K562 (cell line): ENCODE data around the gene MARK4. TPM values are rescaled to one million over a fixed set of nuclear protein-coding genes. Genes with fewer than 3 reads are reported as not detected.

Experiments used
- CHCHD3 ChIP-seq: fragments of 250-450 bp; sonication (Bioruptor Pico); IDR thresholded peaks from 2 replicates; pipeline ENCODE4 v2.1.2; 2022; ENCODE audit warnings: mild to moderate bottlenecking
- GABPA ChIP-seq: fragments of 200-800 bp; sonication (Bioruptor generic); conservative IDR thresholded peaks from 2 replicates; pipeline ENCODE4 v1.6.1; 2016; ENCODE audit warnings: low read depth, missing genetic modification characterization, missing compliant biosample characterization
- HIVEP1 ChIP-seq: fragments of 250-450 bp; sonication (Bioruptor Pico); IDR thresholded peaks from 2 replicates; pipeline ENCODE4 v1.4.0; 2020; ENCODE audit warnings: mild to moderate bottlenecking
- NFATC3 ChIP-seq: fragments of 450-650 bp; IDR thresholded peaks from 2 replicates; pipeline ENCODE4 v1.6.1; 2017; ENCODE audit warnings: mild to moderate bottlenecking
- NR2C1 ChIP-seq, 2 experiments: fragments of 450-650 bp; IDR thresholded peaks; 2 replicates each; pipeline ENCODE4 v1.6.1; 2017; ENCODE audit warnings: mild to moderate bottlenecking in 2 of 2, antibody characterized with exemption in 1 of 2, inconsistent platforms in 1 of 2, missing compliant biosample characterization in 1 of 2, missing genetic modification characterization in 1 of 2
- ZNF121 ChIP-seq: sonication (generic); formaldehyde crosslinking; conservative IDR thresholded peaks from 2 replicates; pipeline ENCODE4 v1.8.0; 2022; ENCODE audit warnings: missing genetic modification reagents
- ZNF384 ChIP-seq: IDR thresholded peaks from 2 replicates; pipeline ENCODE4 v1.6.1; 2012; ENCODE audit warnings: low read depth, low read length, improper control_type of control experiment
- ZNF830 ChIP-seq: fragments of 250-450 bp; sonication (Bioruptor Pico); IDR thresholded peaks from 2 replicates; pipeline ENCODE4 v1.5.0; 2021; ENCODE audit warnings: mild to moderate bottlenecking
- polyA plus RNA-seq, 8 experiments: library from polyadenylated mRNA; depleted of rRNA in 4 of 8; stranded (reverse) in 5 of 8; unstranded in 3 of 8; fragments of >200 nt; fragmentation: Nextera tagmentation in 2 of 8; fragmentation: Illumina TruSeq in 1 of 8; extraction: Ambion mirVana in 2 of 8; extraction: Trizol in 1 of 8; gene quantifications; 2 replicates each; pipeline versions ENCODE4 v1.2.1 to v1.2.3, GENCODE V29; 2011 to 2014; ENCODE audit warnings: inconsistent platforms in 1 of 8, missing spikeins in 1 of 8
- total RNA-seq, 7 experiments: library from RNA; depleted of rRNA in 6 of 7; stranded (reverse); fragments of >200 nt in 6 of 7; fragmentation: Illumina TruSeq in 2 of 7; extraction: Trizol in 2 of 7; gene quantifications; 2 replicates each; pipeline versions ENCODE4 v1.2.1 to v1.2.3, GENCODE V29; 2011 to 2021; ENCODE audit warnings: low replicate concordance in 1 of 7
- TF ChIP-seq, protein P1 (sequence below): fragments of 450-650 bp; formaldehyde crosslinking; IDR thresholded peaks from 2 replicates; pipeline ENCODE4 v1.4.0; 2022; ENCODE audit warnings: missing genetic modification characterization
- TF ChIP-seq, protein P2 (sequence below): fragments of 450-650 bp; IDR thresholded peaks from 2 replicates; pipeline ENCODE4 v1.6.1; 2014; ENCODE audit warnings: low read depth, mild to moderate bottlenecking, moderate library complexity, borderline replicate concordance

MARK4 gene
- total and polyA plus RNA-seq, 9 of the 15 experiments (the other 6 are each of a cell fraction or from before 2014, with no cell fraction given): 0.52 to 29.4 (median 8.6) TPM

DNA sequence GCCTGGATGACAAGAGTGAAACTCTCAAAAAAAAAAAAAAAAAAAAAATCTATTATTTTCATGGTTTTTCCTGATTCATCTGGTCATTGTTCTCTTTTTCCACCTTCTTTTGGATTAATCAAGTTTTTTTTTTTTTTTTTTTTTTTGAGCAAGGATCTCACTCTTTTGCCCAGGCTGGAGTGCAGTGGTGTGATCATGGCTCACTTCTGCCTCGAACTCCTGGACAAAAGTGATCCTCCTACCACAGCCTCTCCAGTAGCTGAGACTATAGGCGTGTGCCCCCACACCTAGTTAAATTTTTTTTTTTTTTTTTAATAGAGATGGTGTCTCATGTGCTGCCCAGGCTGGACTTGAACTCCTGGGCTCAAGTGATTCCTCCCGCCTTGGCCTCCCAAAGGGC, 44.7 kb upstream of the MARK4 start (continued):
- TF ChIP-seq, protein P1, sequence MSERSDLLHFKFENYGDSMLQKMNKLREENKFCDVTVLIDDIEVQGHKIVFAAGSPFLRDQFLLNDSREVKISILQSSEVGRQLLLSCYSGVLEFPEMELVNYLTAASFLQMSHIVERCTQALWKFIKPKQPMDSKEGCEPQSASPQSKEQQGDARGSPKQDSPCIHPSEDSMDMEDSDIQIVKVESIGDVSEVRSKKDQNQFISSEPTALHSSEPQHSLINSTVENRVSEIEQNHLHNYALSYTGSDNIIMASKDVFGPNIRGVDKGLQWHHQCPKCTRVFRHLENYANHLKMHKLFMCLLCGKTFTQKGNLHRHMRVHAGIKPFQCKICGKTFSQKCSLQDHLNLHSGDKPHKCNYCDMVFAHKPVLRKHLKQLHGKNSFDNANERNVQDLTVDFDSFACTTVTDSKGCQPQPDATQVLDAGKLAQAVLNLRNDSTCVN: no peak
- TF ChIP-seq, protein P2, sequence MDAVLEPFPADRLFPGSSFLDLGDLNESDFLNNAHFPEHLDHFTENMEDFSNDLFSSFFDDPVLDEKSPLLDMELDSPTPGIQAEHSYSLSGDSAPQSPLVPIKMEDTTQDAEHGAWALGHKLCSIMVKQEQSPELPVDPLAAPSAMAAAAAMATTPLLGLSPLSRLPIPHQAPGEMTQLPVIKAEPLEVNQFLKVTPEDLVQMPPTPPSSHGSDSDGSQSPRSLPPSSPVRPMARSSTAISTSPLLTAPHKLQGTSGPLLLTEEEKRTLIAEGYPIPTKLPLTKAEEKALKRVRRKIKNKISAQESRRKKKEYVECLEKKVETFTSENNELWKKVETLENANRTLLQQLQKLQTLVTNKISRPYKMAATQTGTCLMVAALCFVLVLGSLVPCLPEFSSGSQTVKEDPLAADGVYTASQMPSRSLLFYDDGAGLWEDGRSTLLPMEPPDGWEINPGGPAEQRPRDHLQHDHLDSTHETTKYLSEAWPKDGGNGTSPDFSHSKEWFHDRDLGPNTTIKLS: no peak
- TF ChIP-seq NR2C1 (IDR thresholded peaks at IDR 0.05) (no peak), NR2C1 (tag; IDR thresholded peaks at IDR 0.05) (no peak), ZNF830 (CRISPR knock-in tag) (no peak), CHCHD3 (no peak), NFATC3 (no peak), ZNF121 (CRISPR knock-in tag) (peak; percentile 74), ZNF384 (peak; percentile 62), HIVEP1 (no peak), GABPA (tag) (no peak)
